Endothelial cell of umbilical vein (primary cell): Measurements from ENCODE around the gene CHCHD5.

Experiments used
- CTCF ChIP-seq, 2 donors: IDR thresholded peaks; 1 replicate in 1 of 2; 2 replicates in 1 of 2; pipeline ENCODE4 v1.5.1; 2011; ENCODE audit warnings: low read length in 2 of 2, mild to moderate bottlenecking in 2 of 2, moderate library complexity in 2 of 2, control low read depth in 1 of 2, inconsistent platforms in 1 of 2, low read depth in 1 of 2; ENCODE audit not compliant: insufficient read depth in 1 of 2; ENCODE audit errors: extremely low read depth in 1 of 2
- EZH2 ChIP-seq: IDR thresholded peaks from 2 replicates; pipeline ENCODE4 v1.6.1; 2012; ENCODE audit warnings: borderline replicate concordance, low read depth, mild to moderate bottlenecking, moderate library complexity, low read length, inconsistent platforms; ENCODE audit not compliant: severe bottlenecking
- MYC ChIP-seq: IDR thresholded peaks from one replicate; pipeline ENCODE4 v1.6.1; 2011; ENCODE audit warnings: mild to moderate bottlenecking, low read depth, low read length
- POLR2A ChIP-seq: IDR thresholded peaks from 2 replicates; pipeline ENCODE4 v1.6.1; 2012; ENCODE audit warnings: low read depth, mild to moderate bottlenecking, control low read depth, low read length
- POLR2AphosphoS5 ChIP-seq: IDR thresholded peaks from 2 replicates; pipeline ENCODE4 v1.6.1; 2012; ENCODE audit warnings: low read depth, mild to moderate bottlenecking, control low read depth, low read length, moderate library complexity; ENCODE audit not compliant: insufficient read depth

GRCh38 chr2:112539306-112539705, 45.1 kb upstream of the CHCHD5 start:
- TF ChIP-seq POLR2A (no peak), CTCF (IDR thresholded peaks at IDR 0.05; ENCODE audit: extremely low read depth in 1 of 2, insufficient read depth in 1 of 2, low read depth in 1 of 2, low read length in 2 of 2) (no peak), EZH2 (no peak), POLR2AphosphoS5 (no peak), MYC (no peak)
